Lower leg skin (tissue), 3 donors: Measurements from ENCODE around the gene STAT2.

Experiments
- CTCF ChIP-seq, 3 donors: fragments of 450-650 bp; IDR thresholded peaks; one replicate each; pipeline ENCODE4 v1.5.1; 2016; ENCODE audit warnings: antibody characterized with exemption in 3 of 3, mild to moderate bottlenecking in 3 of 3, moderate library complexity in 2 of 3
- POLR2A ChIP-seq, 2 donors: fragments of 450-650 bp; IDR thresholded peaks; one replicate each; pipeline ENCODE4 v1.6.1; 2016 to 2017; ENCODE audit warnings: antibody characterized with exemption in 2 of 2, mild to moderate bottlenecking in 1 of 2, moderate library complexity in 1 of 2

DNA sequence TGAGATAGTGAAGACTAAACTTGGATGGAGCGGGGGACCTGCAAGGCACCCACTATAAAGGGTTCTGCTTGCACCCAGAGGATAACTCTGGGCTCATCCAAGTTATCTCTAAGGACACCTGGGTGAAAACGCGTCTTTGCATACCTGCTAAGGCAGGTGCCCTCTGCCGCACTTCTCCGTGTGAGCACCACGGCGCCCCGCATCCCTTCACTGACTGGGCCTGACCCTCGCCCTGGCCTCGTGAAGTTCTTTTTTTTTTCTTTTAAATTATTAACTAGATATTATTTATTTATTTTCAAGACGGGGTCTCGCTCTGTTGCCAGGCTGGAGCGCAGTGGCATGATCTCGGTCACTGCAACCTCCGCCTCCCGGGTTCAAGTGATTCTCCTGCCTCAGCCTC is 22.7 kb upstream of the STAT2 start:
- TF ChIP-seq POLR2A (IDR thresholded peaks at IDR 0.05) (no peak), CTCF (IDR thresholded peaks at IDR 0.05) (no peak)
